Stimulated activated CD4-positive, alpha-beta T cell treated with anti-CD3 and anti-CD28 coated beads, Interleukin-1b, Interleukin-23, amount 100 ng/mL, for 24 hours (primary cell): ENCODE results near the gene PRKG1.

Experiments used
- DNase-seq, 4 experiments: peaks; one replicate each; pipeline ENCODE4 v3.0.0-alpha.2; 2020; ENCODE audit warnings: low read depth in 4 of 4, low spot score in 1 of 4

Gene PRKG1

GRCh38 chr10:51498424-51498823 lies 424.1 kb downstream of the PRKG1 start:
- DNase-seq, result no peak

DNA sequence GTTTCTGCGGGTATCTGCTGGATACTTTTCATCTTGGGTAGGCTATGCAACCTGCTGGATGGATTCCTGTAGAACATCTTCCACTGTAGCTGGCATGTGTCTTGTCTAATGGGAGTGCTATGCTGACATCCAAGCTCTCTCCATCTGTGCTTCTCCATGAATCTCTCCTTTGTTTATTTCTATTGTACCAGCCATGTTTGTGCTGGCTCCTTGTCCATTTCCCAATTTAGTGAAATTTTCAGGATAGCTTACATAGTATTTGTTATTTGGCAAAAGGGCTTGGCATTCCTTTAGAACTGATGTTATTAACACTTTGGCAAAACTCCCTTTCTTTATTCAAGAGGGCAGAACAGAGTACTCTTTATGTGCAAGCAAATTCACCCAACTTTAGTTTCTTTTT lies 427.1 kb downstream of the PRKG1 start:
- DNase-seq, result no peak

GRCh38 chr10:51502124-51502523 lies 427.8 kb downstream of the PRKG1 start:
- DNase-seq, result no peak

DNA sequence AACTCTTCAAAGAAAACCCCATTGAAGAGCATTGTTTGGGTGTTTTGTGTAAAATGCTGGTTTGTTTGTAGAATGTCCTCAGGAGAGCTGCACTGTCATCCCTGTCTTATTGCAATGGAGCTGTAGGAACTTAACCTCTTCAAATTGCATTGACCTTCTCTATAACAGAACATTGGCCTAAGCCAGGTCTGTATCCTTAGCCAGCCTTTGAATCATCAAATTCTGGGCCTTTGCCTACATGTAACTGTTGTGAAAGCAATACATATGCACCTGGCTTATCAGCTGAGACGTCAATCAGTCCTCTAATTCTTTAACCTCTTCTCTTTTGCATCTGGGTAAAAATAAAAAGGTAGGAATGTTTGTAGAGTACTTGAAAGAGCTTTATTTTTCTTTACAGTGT lies 429.1 kb downstream of the PRKG1 start:
- no peak for DNase-seq

- DNase-seq, result no peak
Observed at GRCh38 chr10:51507476-51507875, 433.2 kb downstream of the PRKG1 start.

- DNase-seq, result no peak
Observed at GRCh38 chr10:51508156-51508555, 433.9 kb downstream of the PRKG1 start.

DNA sequence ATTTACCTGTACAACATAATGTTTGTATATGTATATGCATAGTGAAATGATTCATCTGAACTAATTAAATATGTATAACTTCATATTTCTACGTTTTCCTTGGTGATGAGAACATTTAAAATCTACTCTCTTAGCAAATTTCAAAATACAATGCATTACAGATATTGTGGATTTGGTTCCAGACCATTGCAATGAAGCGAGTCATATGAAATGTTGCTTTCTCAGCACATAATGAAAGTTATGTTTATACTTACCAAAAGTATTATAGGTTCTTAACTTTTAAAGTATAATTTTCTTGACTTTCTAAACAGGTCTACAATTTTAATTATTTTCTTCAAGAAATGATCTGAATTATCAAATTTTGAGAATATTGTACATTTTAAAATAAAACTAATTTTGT lies 435.9 kb downstream of the PRKG1 start:
- no peak for DNase-seq

GRCh38 chr10:51521605-51522004 lies 447.3 kb downstream of the PRKG1 start:
- no peak for DNase-seq

DNA sequence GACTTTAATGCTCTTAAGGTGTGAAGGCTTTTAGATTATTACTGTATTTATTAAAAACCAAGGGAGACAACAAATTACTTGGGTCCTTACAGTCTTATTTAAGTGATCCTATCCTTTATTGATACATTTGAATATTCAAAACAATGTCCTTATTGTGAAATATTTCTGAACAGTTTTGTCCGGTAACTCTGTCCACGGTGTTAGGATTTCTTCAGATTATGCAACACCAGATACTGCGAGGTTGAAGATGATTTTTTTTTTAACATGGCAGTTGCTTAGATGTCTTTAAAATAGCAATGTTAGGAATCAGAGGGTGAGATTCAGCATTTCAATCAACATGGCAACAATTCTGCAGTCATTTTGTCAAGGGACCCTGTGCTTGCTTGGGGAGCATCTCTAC lies 448.6 kb downstream of the PRKG1 start:
- DNase-seq, result no peak

- DNase-seq, result no peak
Observed at GRCh38 chr10:51523440-51523839, 449.2 kb downstream of the PRKG1 start.

DNA sequence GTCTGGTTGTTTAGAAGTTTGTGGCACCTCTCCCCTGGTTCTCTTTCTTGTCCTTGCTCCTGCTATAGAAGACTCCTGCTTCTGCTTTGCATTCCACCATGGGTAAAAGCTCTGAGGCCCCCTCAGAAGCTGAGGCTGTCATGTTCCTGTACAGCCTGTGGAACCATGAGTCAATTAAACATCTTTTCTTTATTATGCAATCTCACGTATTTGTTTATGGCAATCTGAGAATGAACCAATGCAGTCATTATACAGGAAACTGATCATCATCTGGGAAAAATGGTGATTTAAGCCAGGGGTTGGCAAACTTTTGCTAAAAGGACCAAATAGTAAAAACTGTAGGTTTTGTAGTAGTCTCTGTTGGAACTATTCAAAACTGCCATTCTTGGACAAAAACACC lies 449.8 kb downstream of the PRKG1 start:
- DNase-seq, result no peak

DNA sequence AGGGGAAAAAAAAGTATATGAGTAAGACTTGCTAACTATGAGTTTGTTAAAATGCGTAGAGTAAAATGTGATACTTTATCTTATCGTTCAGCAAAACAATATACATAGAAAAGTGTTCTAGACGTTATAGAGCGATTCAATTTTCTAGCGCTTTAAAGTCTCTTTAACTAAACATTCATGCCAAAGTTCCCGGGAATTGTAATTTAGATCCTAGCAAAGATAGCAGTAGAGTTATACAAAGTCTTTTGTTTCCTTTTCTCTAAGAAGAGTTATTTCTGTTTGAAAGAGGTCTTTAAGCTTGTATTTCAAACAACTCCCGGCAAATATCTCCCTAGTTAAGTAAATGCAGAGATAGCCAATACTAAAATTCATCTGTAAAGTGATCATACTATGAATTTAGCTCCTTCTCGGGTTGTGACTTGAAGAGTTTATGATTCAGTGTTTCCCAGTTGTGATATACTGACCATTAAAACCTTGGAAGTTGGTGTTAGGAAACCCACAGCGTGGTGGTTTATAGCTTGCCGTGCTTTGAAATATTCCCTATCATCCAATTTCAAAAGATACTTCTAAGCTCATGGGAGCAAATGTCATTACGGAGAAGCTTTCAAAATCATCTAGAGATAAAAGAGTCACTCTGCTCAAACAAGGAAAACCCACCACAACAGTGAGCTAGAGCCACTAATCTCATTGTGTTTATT lies 453.4 kb downstream of the PRKG1 start:
- no peak for DNase-seq

DNA sequence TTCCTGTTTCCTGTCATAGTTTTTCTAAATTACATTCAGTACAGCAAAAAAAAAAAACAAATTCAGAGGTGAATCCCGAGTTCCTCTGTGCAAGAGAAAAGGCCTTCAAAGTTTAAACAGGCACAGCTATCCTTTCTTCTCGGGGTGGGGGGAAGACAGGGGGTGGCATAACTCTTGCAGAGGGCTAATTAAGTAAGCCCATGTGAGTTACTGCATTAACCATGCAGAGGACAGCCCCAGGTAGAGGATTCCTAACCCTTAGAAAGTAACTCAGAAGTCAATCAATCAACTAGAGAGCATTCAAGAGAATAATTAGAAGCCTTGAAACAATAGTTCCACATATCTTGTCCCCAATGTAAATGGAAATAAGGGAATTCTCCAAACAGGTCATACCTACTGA lies 454.2 kb downstream of the PRKG1 start:
- no peak for DNase-seq

DNA sequence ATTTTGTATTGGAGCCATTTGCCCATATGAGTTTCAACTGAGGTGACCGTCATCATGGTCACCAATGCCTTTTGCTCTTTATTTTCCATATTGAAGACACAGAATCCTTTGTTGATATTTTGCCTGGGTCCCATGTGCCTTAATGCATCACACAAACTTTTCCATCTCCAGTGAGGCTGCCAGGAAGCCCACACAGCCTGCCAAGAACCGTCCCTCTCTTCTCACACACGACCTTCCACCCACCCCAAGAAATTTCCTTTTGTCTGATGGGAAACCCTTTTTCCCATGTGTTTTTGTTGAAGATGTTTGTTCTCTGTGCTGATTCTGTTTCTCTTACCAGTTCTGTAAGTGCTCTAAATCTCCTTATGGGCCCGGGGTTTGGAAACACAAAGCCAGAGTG lies 456.3 kb downstream of the PRKG1 start:
- DNase-seq, result no peak

GRCh38 chr10:51532044-51532443 lies 457.8 kb downstream of the PRKG1 start:
- no peak for DNase-seq

DNA sequence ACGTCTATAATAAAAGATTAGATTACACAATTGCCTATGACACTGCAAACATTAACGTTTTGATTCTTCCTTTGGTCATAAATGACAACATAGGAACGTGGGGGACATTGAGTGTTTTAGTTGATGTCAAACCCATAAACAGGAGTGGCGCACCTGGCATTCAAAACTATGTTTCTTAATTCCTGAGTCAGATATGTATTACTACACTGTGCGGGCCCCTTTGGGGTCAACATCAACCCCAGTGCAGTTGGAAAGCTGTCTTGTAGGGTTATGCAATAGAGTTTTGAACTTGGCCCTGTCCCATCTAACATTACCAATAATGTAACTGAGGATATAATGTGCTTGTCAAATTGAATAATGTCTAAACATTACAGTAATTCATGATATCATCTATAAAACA lies 468.6 kb downstream of the PRKG1 start:
- DNase-seq, result no peak

DNA sequence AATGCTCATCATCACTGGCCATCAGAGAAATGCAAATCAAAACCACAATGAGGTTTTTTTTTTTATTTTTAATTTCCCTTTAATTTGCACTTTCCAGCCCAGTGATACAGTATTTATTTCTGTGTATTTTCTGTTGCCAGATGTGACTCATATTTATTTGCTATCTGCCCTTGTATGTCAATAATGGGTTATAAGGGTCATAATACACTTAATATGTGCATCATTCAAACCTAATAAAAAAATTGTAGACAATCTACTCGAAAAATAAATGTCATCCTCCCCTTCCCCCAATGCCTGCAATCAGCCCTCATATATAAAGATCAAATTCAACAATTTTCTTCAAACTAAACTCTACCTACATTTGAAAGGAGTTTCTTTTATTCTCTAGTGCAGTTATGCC lies 470.6 kb downstream of the PRKG1 start:
- no peak for DNase-seq

DNA sequence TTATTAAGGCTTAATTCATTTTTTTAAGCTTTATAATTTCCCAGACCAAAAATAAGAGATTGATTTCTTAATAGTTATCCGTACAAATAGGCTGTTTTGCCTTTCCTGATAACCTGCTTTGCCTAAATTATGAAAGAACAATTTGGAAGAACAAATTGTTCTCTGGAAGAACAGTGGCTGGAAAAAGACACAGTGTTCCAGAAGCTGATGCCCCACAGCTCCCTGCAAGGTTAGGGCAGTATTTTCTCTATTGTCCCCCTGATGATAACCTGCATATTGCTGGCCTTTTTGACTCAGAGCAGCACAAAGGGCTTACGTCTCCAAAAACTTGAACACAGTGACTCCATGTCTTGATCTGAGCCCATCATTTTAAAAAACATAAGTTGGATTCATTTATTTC lies 473.7 kb downstream of the PRKG1 start:
- no peak for DNase-seq

GRCh38 chr10:51552879-51553278 lies 478.6 kb downstream of the PRKG1 start:
- no peak for DNase-seq

- no peak for DNase-seq
Observed at GRCh38 chr10:51564896-51565510, 490.7 kb downstream of the PRKG1 start.

DNA sequence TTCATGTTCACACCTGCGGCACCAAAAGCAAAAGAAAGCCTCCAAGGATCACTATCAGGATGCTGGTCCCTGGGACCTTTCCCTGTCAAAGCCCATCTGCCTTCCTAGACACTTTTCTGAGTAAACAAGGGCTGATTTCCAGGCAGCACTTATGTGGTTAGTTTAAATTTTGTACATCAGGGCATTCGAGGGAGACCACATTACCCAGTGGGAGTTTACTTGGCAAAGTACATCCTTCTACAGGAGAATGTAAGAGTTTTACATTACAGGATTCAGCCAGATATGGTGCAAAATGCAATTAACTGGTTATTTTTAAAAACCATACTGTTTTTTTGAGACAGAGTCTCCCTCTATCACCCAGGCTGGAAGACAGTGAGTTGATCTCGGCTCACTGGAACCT lies 493.0 kb downstream of the PRKG1 start:
- DNase-seq, result no peak

GRCh38 chr10:51569467-51569866 lies 495.2 kb downstream of the PRKG1 start:
- no peak for DNase-seq
